ENCODE data around the gene ANKS1B. TPM values are rescaled to one million over a fixed set of nuclear protein-coding genes. Genes with fewer than 3 reads are reported as not detected.
A peak's percentile ranks its signal among the peaks of the same experiment; 100 is the strongest.

ANKS1B gene
- total and polyA plus RNA-seq, 2 of the 4 experiments (the other 2 are of a cell fraction): 0.17 to 0.18 TPM

DNA sequence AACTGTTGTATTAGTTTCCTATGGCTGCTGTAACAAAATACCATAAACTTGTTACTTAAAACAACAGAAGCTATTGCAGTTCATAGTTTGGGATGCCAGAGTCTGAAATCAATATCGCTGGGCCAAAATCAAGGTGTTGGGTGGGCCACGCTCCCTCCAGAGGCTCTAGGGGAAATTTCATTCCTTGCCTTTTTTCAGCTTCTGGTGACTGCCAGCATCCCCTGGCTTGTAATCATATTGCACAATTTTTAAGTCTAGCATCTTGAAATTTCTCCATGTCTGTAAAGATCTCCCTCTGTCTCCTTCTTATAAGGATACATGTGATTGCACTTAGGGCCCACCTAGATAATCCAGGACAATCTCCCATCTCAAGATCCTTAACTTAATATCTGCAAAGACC is 386.0 kb downstream of the ANKS1B start:
- H3K23ac ChIP-seq (ENCODE audit: low read depth, low read length): no peak overlapping the region
- no peak overlapping the region for H3K9ac ChIP-seq (ENCODE audit: low read depth, low read length)
- H3K4me2 ChIP-seq (ENCODE audit: low read depth, low read length): no peak overlapping the region
- H3K4ac ChIP-seq (ENCODE audit: low read depth, low read length): no peak overlapping the region
- dilution Hi-C loops (cut with HindIII; ENCODE audit: low sequenced_read_pairs, unreplicated experiment) (no loop called here), in situ Hi-C loops (cut with MboI; ENCODE audit: low sequenced_read_pairs) (no loop called here), intact Hi-C loops (cut with micrococcal nuclease) (no loop called here)
- no peak overlapping the region for H4K91ac ChIP-seq (ENCODE audit: insufficient read depth, low read depth, low read length)
- no peaks in the 10 kb centered on the region for H3K27me3 ChIP-seq (ENCODE audit: control insufficient read depth, insufficient read depth, low read length)
- TF ChIP-seq CEBPB (IDR thresholded peaks at IDR 0.05; ENCODE audit: low read depth, low read length) (0 out of 2 replicates have a peak, but pooled peaks have one; percentile 17), POLR2A (IDR thresholded peaks at IDR 0.05; ENCODE audit: low read depth, low read length) (no peak)
- no peak overlapping the region for H2BK15ac ChIP-seq (ENCODE audit: low read depth, low read length)
- no CpG with 5 or more reads among the region's 2 CpGs for WGBS, 2 experiments (ENCODE audit: extremely low coverage in 2 of 2, insufficient read length in 1 of 2)
- POLR2A ChIA-PET (ENCODE audit: unreplicated experiment): no interaction called here
- H4K20me1 ChIP-seq (ENCODE audit: insufficient read depth, low read length): no peaks in the 10 kb centered on the region
- no peak overlapping the region for H2AK5ac ChIP-seq (ENCODE audit: low read depth, low read length)
- no peak overlapping the region for H2AFZ ChIP-seq (replicated peaks; ENCODE audit: low read length, poor library complexity)
- no peaks in the 10 kb centered on the region for H3K9me1 ChIP-seq (ENCODE audit: insufficient read depth, low read length)
- no peak overlapping the region for H3K18ac ChIP-seq (ENCODE audit: low read depth, low read length)
- no peak overlapping the region for H3K4me3 ChIP-seq (ENCODE audit: insufficient read depth, low read depth, low read length)
- no peaks in the 10 kb centered on the region for H3K79me1 ChIP-seq (ENCODE audit: low read depth in 1 of 2, low read length in 2 of 2)
- H3K9me3 ChIP-seq (ENCODE audit: control insufficient read depth, insufficient read depth, low read length): peaks cover 6% of the 10 kb centered on the region
- H4K5ac ChIP-seq (ENCODE audit: low read depth, low read length): no peak overlapping the region
- no TSS peak for BruUV-seq (replicated peaks)
- H3K27ac ChIP-seq (ENCODE audit: insufficient read depth, low read length): no peak overlapping the region
- H2BK5ac ChIP-seq (ENCODE audit: low read depth, low read length, poor library complexity, severe bottlenecking): no peak overlapping the region
- CTCF ChIA-PET: no interaction called here
- H2BK20ac ChIP-seq (ENCODE audit: low read depth, low read length): no peak overlapping the region
- no peak overlapping the region for H3K56ac ChIP-seq (ENCODE audit: extremely low read depth, insufficient read depth, low read length)
- no peak overlapping the region for H4K8ac ChIP-seq (ENCODE audit: low read depth in 2 of 2, low read length in 2 of 2)
- DNase-seq (no peak), ATAC-seq (ENCODE audit: low read depth) (no peak)
- H3K14ac ChIP-seq (replicated peaks; ENCODE audit: low read depth, low read length): no peak overlapping the region
- H2AK9ac ChIP-seq (replicated peaks; ENCODE audit: low read depth, low read length, poor library complexity): no peak overlapping the region
- H3K36me3 ChIP-seq (ENCODE audit: control insufficient read depth, insufficient read depth, low read length): no peaks in the 10 kb centered on the region
- H3K4me1 ChIP-seq (ENCODE audit: control insufficient read depth, insufficient read depth, low read length): no peaks in the 10 kb centered on the region
- H2BK120ac ChIP-seq (ENCODE audit: low read depth, low read length): no peak overlapping the region

Measured in IMR-90 (cell line).